A673 (cell line): ENCODE data around the gene FRY. TPM values are rescaled to one million over a fixed set of nuclear protein-coding genes. Genes with fewer than 3 reads are reported as not detected.

Source experiments
- BruUV-seq: library from RNA; stranded (reverse); fragments of 400-500 nt; replicated peaks from 2 replicates; lab custom pipeline; 2021; lab: Mats Ljungman, UMichigan
- CTCF ChIA-PET: fragments of 300-600 bp; sonication (Branson Sonifier 250); formaldehyde crosslinking; loops from one replicate; lab custom pipeline; 2022; ENCODE audit warnings: antibody characterized with exemption; lab: Charles Lee
- POLR2A ChIA-PET: fragments of 300-600 bp; sonication (Branson Sonifier 250); formaldehyde crosslinking; loops from one replicate; lab custom pipeline; 2022; ENCODE audit warnings: antibody characterized with exemption; ENCODE audit not compliant: low non-redundant PET; lab: Charles Lee
- DNase-seq: peaks from one replicate; pipeline ENCODE4 v3.0.0-alpha.2; 2015; ENCODE audit warnings: low spot score
- H3K27ac ChIP-seq: fragments of 200-600 bp; sonication (generic); 2 replicates; pipeline ENCODE4 v1.5.1; 2016; ENCODE audit warnings: mixed run types, low read depth, mild to moderate bottlenecking, mixed read lengths, antibody characterized with exemption, low read length; ENCODE audit not compliant: poor library complexity, severe bottlenecking
- H3K27me3 ChIP-seq: fragments of 200-600 bp; sonication (generic); replicated peaks from 2 replicates; pipeline ENCODE4 v1.6.1; 2017; ENCODE audit warnings: mixed run types, low read depth, mild to moderate bottlenecking, mixed read lengths, antibody characterized with exemption, low read length; ENCODE audit not compliant: insufficient read depth, poor library complexity
- H3K36me3 ChIP-seq: fragments of 200-600 bp; sonication (generic); 2 replicates; pipeline ENCODE4 v1.6.1; 2016; ENCODE audit warnings: mixed run types, mild to moderate bottlenecking, mixed read lengths, antibody characterized with exemption, low read length; ENCODE audit not compliant: insufficient read depth, poor library complexity, severe bottlenecking
- H3K4me1 ChIP-seq: fragments of 200-600 bp; sonication (generic); 2 replicates; pipeline ENCODE4 v1.6.1; 2017; ENCODE audit warnings: mixed run types, mild to moderate bottlenecking, mixed read lengths, antibody characterized with exemption, low read length; ENCODE audit not compliant: insufficient read depth, poor library complexity, severe bottlenecking
- H3K4me3 ChIP-seq: fragments of 200-600 bp; sonication (generic); 2 replicates; pipeline ENCODE4 v1.5.1; 2016; ENCODE audit warnings: low read depth, mixed run types, mild to moderate bottlenecking, mixed read lengths, low read length; ENCODE audit not compliant: poor library complexity, severe bottlenecking
- H3K9me3 ChIP-seq: fragments of 200-600 bp; sonication (generic); 2 replicates; pipeline ENCODE4 v1.6.1; 2016; ENCODE audit warnings: mixed run types, low read depth, mild to moderate bottlenecking, mixed read lengths, antibody characterized with exemption, low read length; ENCODE audit not compliant: poor library complexity, severe bottlenecking
- CTCF ChIP-seq: fragments of 300-800, 200-600 bp; sonication (generic); conservative IDR thresholded peaks from 2 replicates; pipeline ENCODE4 v1.5.1; 2017; ENCODE audit warnings: low read depth, mild to moderate bottlenecking, antibody characterized with exemption, low read length, moderate library complexity, mixed read lengths
- EZH2 ChIP-seq: fragments of 200-600 bp; sonication (generic); IDR thresholded peaks from 2 replicates; pipeline ENCODE4 v1.6.1; 2017; ENCODE audit warnings: borderline replicate concordance, low read depth, mild to moderate bottlenecking, mixed read lengths, antibody characterized with exemption, low read length; ENCODE audit not compliant: poor library complexity, severe bottlenecking
- intact Hi-C: fragments of 100-400 bp; cut with micrococcal nuclease; formaldehyde crosslinking; loops from one replicate; pipeline ENCODE4 v1.10.0; 2022; ENCODE audit not compliant: unreplicated experiment
- total RNA-seq: library from RNA; stranded (reverse); gene quantifications from 2 replicates; pipeline ENCODE4 v1.2.3, GENCODE V29; 2021

Gene FRY
- total RNA-seq, 1 experiment from 2014 or later: 0.58 TPM

- BruUV-seq: no TSS peak
- intact Hi-C loops: no loop called here
- no peaks in the 10 kb centered on the region for H3K4me1 ChIP-seq
- TF ChIP-seq EZH2 (no peak), CTCF (no peak)
- H3K27me3 ChIP-seq: peaks cover 60% of the 10 kb centered on the region
- ChIA-PET CTCF (no interaction called here), POLR2A (no interaction called here)
- H3K4me3 ChIP-seq: no peak overlapping the region
- H3K36me3 ChIP-seq: no peaks in the 10 kb centered on the region
- H3K27ac ChIP-seq: no peak overlapping the region
- H3K9me3 ChIP-seq: no peaks in the 10 kb centered on the region
- no peak for DNase-seq
These were observed 265.6 kb downstream of the FRY start for GRCh38 chr13:32297206-32297605.

- no peak overlapping the region for H3K4me3 ChIP-seq
- TF ChIP-seq CTCF (no peak), EZH2 (no peak)
- no peaks in the 10 kb centered on the region for H3K4me1 ChIP-seq
- ChIA-PET CTCF (no interaction called here), POLR2A (no interaction called here)
- H3K36me3 ChIP-seq: no peaks in the 10 kb centered on the region
- H3K9me3 ChIP-seq: no peaks in the 10 kb centered on the region
- no peak overlapping the region for H3K27ac ChIP-seq
- intact Hi-C loops: no loop called here
- no peak for DNase-seq
- no TSS peak for BruUV-seq
- H3K27me3 ChIP-seq: peaks cover 60% of the 10 kb centered on the region
These were observed 267.1 kb downstream of the FRY start for GRCh38 chr13:32298695-32299094.

- POLR2A ChIA-PET: no interaction called here
- Histone ChIP-seq H3K27me3 (peaks cover 60% of the 10 kb centered on the region), H3K4me3 (no peak overlapping the region), H3K36me3 (no peaks in the 10 kb centered on the region), H3K27ac (no peak overlapping the region), H3K4me1 (no peaks in the 10 kb centered on the region), H3K9me3 (no peaks in the 10 kb centered on the region)
- TF ChIP-seq CTCF (no peak), EZH2 (no peak)
- no TSS peak for BruUV-seq
- DNase-seq: no peak
- CTCF ChIA-PET: no interaction called here
- intact Hi-C loops: loop anchor here (5.0 kb wide), 1 partner anchor 38 kb away; no protein-coding TSS in a partner anchor
These were observed 268.3 kb downstream of the FRY start for GRCh38 chr13:32299893-32300292.
